ENCODE data around the gene TMA7. TPM values are rescaled to one million over a fixed set of nuclear protein-coding genes. Genes with fewer than 3 reads are reported as not detected.

Gene TMA7
- total and polyA plus RNA-seq, 9 of the 15 experiments (the other 6 are each of a cell fraction or from before 2014, with no cell fraction given) = 209 to 1,003 (median 486) TPM

- no peak for TF ChIP-seq USF2 (CRISPR knock-in tag; IDR thresholded peaks at IDR 0.05)
- no peak for TF ChIP-seq MBD2 (IDR thresholded peaks at IDR 0.05; ENCODE audit: borderline replicate concordance, low read depth)
- TF ChIP-seq ZNF143 (CRISPR knock-in tag; IDR thresholded peaks at IDR 0.05) = no peak
- TF ChIP-seq TGIF2 (CRISPR knock-in tag; IDR thresholded peaks at IDR 0.05) = no peak
- TF ChIP-seq ZNF583 (CRISPR knock-in tag; IDR thresholded peaks at IDR 0.05) = no peak
- peak; percentile 96 for TF ChIP-seq RREB1 (CRISPR knock-in tag; IDR thresholded peaks at IDR 0.05)
- TF ChIP-seq ZNF146 (CRISPR knock-in tag; IDR thresholded peaks at IDR 0.05; ENCODE audit: unreplicated experiment) = no peak
- TF ChIP-seq DACH1 (IDR thresholded peaks at IDR 0.05; ENCODE audit: partially characterized antibody) = no peak
- no peak for TF ChIP-seq ZNF408 (CRISPR knock-in tag; IDR thresholded peaks at IDR 0.05; ENCODE audit: low read depth)
- no peak for TF ChIP-seq LEF1 (IDR thresholded peaks at IDR 0.05)
- TF ChIP-seq LARP7 (IDR thresholded peaks at IDR 0.05) = no peak
- no peak for TF ChIP-seq CCAR2 (IDR thresholded peaks at IDR 0.05; ENCODE audit: low read depth, low read length)
- no peak for TF ChIP-seq RFX5 (IDR thresholded peaks at IDR 0.05; ENCODE audit: low read depth, low read length)
- no peak for TF ChIP-seq ATF6 (CRISPR knock-in tag; IDR thresholded peaks at IDR 0.05)
- no peak for TF ChIP-seq MEF2A (IDR thresholded peaks at IDR 0.05; ENCODE audit: control insufficient read depth, low read depth, low read length)
- TF ChIP-seq ELF1 (tag; IDR thresholded peaks at IDR 0.05) = peak; percentile 46; the same call in 1 of the 2 replicates
- TF ChIP-seq KAT7 (CRISPR knock-in tag; IDR thresholded peaks at IDR 0.05; ENCODE audit: borderline replicate concordance) = no peak
- TF ChIP-seq ZNF668 (CRISPR knock-in tag; IDR thresholded peaks at IDR 0.05) = no peak
- TF ChIP-seq ARID1B (IDR thresholded peaks at IDR 0.05) = 0 out of 2 replicates have a peak, but pooled peaks have one; percentile 21
- TF ChIP-seq CXXC5 (CRISPR knock-in tag; IDR thresholded peaks at IDR 0.05) = no peak
- no peak for TF ChIP-seq ZNF121 (CRISPR knock-in tag; conservative IDR thresholded peaks at IDR 0.05)
- no peak for TF ChIP-seq ZNF384 (IDR thresholded peaks at IDR 0.05; ENCODE audit: low read depth, low read length)
Measured at GRCh38 chr3:48465531-48466378, 25.7 kb downstream of the TMA7 start (continued).

Data from K562 (cell line).